H1 (cell line): ENCODE results near the gene EYA4. TPM values are rescaled to one million over a fixed set of nuclear protein-coding genes. Genes with fewer than 3 reads are reported as not detected.

Experiments used
- CTCF ChIA-PET: fragments of 300-600 bp; sonication (Branson Sonifier 250); formaldehyde crosslinking; loops from one replicate; lab custom pipeline; 2021; ENCODE audit not compliant: partially characterized antibody; lab: Charles Lee
- POLR2A ChIA-PET: fragments of 300-600 bp; sonication (Branson Sonifier 250); formaldehyde crosslinking; loops from one replicate; lab custom pipeline; 2021; ENCODE audit warnings: inconsistent platforms; ENCODE audit not compliant: partially characterized antibody; lab: Charles Lee
- DNase-seq, 2 experiments: peaks; one replicate each; pipeline versions ENCODE4 v3.0.0 to v3.0.0-alpha.2; 2010 to 2022; ENCODE audit warnings: low spot score in 2 of 2, low read depth in 1 of 2, mixed read lengths in 1 of 2
- FAIRE-seq: peaks from 2 replicates; lab custom pipeline; 2011; peaks lifted over from hg19 to GRCh38; lab: Jason Lieb, UNC
- H2AFZ ChIP-seq: 2 replicates; pipeline ENCODE4 v1.8.1; 2012; ENCODE audit warnings: low read length, inconsistent platforms
- H2AK5ac ChIP-seq: 2 replicates; pipeline ENCODE4 v1.6.1; 2013; ENCODE audit warnings: low read depth, low read length
- H2BK120ac ChIP-seq: replicated peaks from 2 replicates; pipeline ENCODE3; 2013; ENCODE audit warnings: low read depth, low read length, inconsistent platforms
- H2BK12ac ChIP-seq: 2 replicates; pipeline ENCODE4 v1.6.1; 2013; ENCODE audit warnings: low read depth, low read length
- H2BK15ac ChIP-seq: 2 replicates; pipeline ENCODE4 v1.6.1; 2013; ENCODE audit warnings: low read length
- H2BK20ac ChIP-seq: 2 replicates; pipeline ENCODE4 v1.6.1; 2013; ENCODE audit warnings: low read length
- H2BK5ac ChIP-seq: 2 replicates; pipeline ENCODE4 v1.6.1; 2013; ENCODE audit warnings: low read depth, low read length
- H3K14ac ChIP-seq: 2 replicates; pipeline ENCODE4 v1.6.1; 2013; ENCODE audit warnings: inconsistent platforms; ENCODE audit not compliant: insufficient read length
- H3K18ac ChIP-seq: 2 replicates; pipeline ENCODE4 v1.6.1; 2013; ENCODE audit warnings: low read length; ENCODE audit errors: extremely low read depth
- H3K23ac ChIP-seq: 2 replicates; pipeline ENCODE4 v1.6.1; 2013; ENCODE audit warnings: inconsistent platforms; ENCODE audit not compliant: insufficient read length
- H3K23me2 ChIP-seq: 2 replicates; pipeline ENCODE4 v1.6.1; 2013; ENCODE audit warnings: low read depth, low read length
- H3K27ac ChIP-seq: 2 replicates; pipeline ENCODE4 v1.6.1; 2011; ENCODE audit warnings: low read depth, low read length, inconsistent platforms
- H3K27me3 ChIP-seq, 4 experiments: replicated peaks in 1 of 4; 1 replicate in 1 of 4; 2 replicates in 3 of 4; pipeline versions ENCODE4 v1.6.1 to v1.8.1; 2011 to 2013; ENCODE audit warnings: low read length in 3 of 4, mild to moderate bottlenecking in 3 of 4, inconsistent platforms in 2 of 4, mixed read lengths in 2 of 4, moderate library complexity in 1 of 4; ENCODE audit not compliant: control insufficient read depth in 3 of 4, insufficient read depth in 3 of 4; ENCODE audit errors: extremely low read depth in 1 of 4
- H3K36me3 ChIP-seq, 4 experiments: 2 replicates each; pipeline versions ENCODE4 v1.6.1 to v1.8.1; 2011 to 2013; ENCODE audit warnings: mild to moderate bottlenecking in 4 of 4, low read length in 3 of 4, moderate library complexity in 2 of 4, control low read depth in 1 of 4, inconsistent platforms in 1 of 4; ENCODE audit not compliant: insufficient read depth in 4 of 4, control insufficient read depth in 2 of 4
- H3K4ac ChIP-seq: replicated peaks from 2 replicates; pipeline ENCODE3; 2013; ENCODE audit warnings: low read length, low read depth, mixed read lengths, inconsistent platforms; ENCODE audit not compliant: insufficient read length
- H3K4me1 ChIP-seq, 4 experiments: replicated peaks in 1 of 4; 1 replicate in 1 of 4; 2 replicates in 3 of 4; pipeline versions ENCODE4 v1.6.1 to v1.8.1; 2011 to 2013; ENCODE audit warnings: low read length in 3 of 4, inconsistent platforms in 2 of 4, mixed read lengths in 1 of 4; ENCODE audit not compliant: insufficient read depth in 4 of 4, control insufficient read depth in 3 of 4
- H3K4me2 ChIP-seq, 2 experiments: 2 replicates each; pipeline versions ENCODE4 v1.6.1 to v1.8.1; 2011 to 2013; ENCODE audit warnings: low read depth in 2 of 2, low read length in 2 of 2, control low read depth in 1 of 2, inconsistent platforms in 1 of 2, mild to moderate bottlenecking in 1 of 2; ENCODE audit not compliant: insufficient read depth in 1 of 2
- H3K4me3 ChIP-seq, 4 experiments: fragments of 200-600, 300-600 bp in 1 of 4; sonication (generic), shearing (Covaris generic), sonication (Bioruptor Twin) in 1 of 4; 2 replicates each; pipeline versions ENCODE4 v1.5.1 to v1.8.1; 2011 to 2016; ENCODE audit warnings: low read length in 4 of 4, low read depth in 3 of 4, control low read depth in 2 of 4, inconsistent platforms in 2 of 4, mild to moderate bottlenecking in 2 of 4, mixed read lengths in 1 of 4, moderate library complexity in 1 of 4; ENCODE audit not compliant: insufficient read depth in 2 of 4; ENCODE audit errors: extremely low read depth in 1 of 4
- H3K56ac ChIP-seq: replicated peaks from 2 replicates; pipeline ENCODE3; 2013; ENCODE audit warnings: low read depth, mild to moderate bottlenecking, mixed read lengths, low read length, inconsistent platforms; ENCODE audit not compliant: insufficient read length
- H3K79me1 ChIP-seq: 2 replicates; pipeline ENCODE4 v1.6.1; 2013; ENCODE audit warnings: low read depth, low read length, control low read depth
- H3K79me2 ChIP-seq, 2 experiments: 2 replicates each; pipeline versions ENCODE4 v1.6.1 to v1.8.1; 2012 to 2013; ENCODE audit warnings: low read length in 2 of 2, mild to moderate bottlenecking in 2 of 2, inconsistent platforms in 1 of 2; ENCODE audit not compliant: insufficient read depth in 2 of 2, control insufficient read depth in 1 of 2
- H3K9ac ChIP-seq, 4 experiments: replicated peaks in 1 of 4; 1 replicate in 1 of 4; 2 replicates in 3 of 4; pipeline versions ENCODE4 v1.6.1 to v1.8.1; 2011 to 2013; ENCODE audit warnings: low read depth in 3 of 4, low read length in 3 of 4, control low read depth in 2 of 4, mild to moderate bottlenecking in 2 of 4, moderate library complexity in 2 of 4, inconsistent platforms in 1 of 4; ENCODE audit errors: extremely low read depth in 1 of 4
- H3K9me3 ChIP-seq, 2 experiments: 2 replicates each; pipeline versions ENCODE4 v1.6.1 to v1.8.1; 2012 to 2013; ENCODE audit warnings: mild to moderate bottlenecking in 2 of 2, moderate library complexity in 2 of 2, control low read depth in 1 of 2, inconsistent platforms in 1 of 2, low read depth in 1 of 2, low read length in 1 of 2, mixed read lengths in 1 of 2; ENCODE audit not compliant: insufficient read depth in 2 of 2
- H4K20me1 ChIP-seq, 2 experiments: replicated peaks in 1 of 2; 2 replicates each; pipeline versions ENCODE3 to v1.8.1; 2011 to 2013; ENCODE audit warnings: inconsistent platforms in 2 of 2, low read length in 2 of 2, mild to moderate bottlenecking in 1 of 2; ENCODE audit not compliant: insufficient read depth in 2 of 2, control insufficient read depth in 1 of 2
- H4K5ac ChIP-seq: 2 replicates; pipeline ENCODE4 v1.6.1; 2013; ENCODE audit warnings: low read length, low read depth, mixed read lengths, inconsistent platforms; ENCODE audit not compliant: insufficient read length
- H4K8ac ChIP-seq: 2 replicates; pipeline ENCODE4 v1.8.0; 2013; ENCODE audit warnings: mild to moderate bottlenecking, moderate library complexity, low read length, inconsistent platforms; ENCODE audit not compliant: insufficient read depth; ENCODE audit errors: extremely low read depth
- H4K91ac ChIP-seq: replicated peaks from 2 replicates; pipeline ENCODE3; 2013; ENCODE audit warnings: low read length, mixed read lengths, inconsistent platforms; ENCODE audit not compliant: insufficient read length
- ATF2 ChIP-seq: IDR thresholded peaks from 2 replicates; pipeline ENCODE4 v1.6.1; 2012; ENCODE audit warnings: low read length, inconsistent platforms
- BCL11A ChIP-seq, 2 experiments: IDR thresholded peaks; one replicate each; pipeline ENCODE4 v1.6.1; 2011; ENCODE audit warnings: low read depth in 2 of 2, low read length in 2 of 2, mild to moderate bottlenecking in 2 of 2
- CBX5 ChIP-seq: fragments of 300-800, 300-1000 bp; sonication (generic); IDR thresholded peaks from 2 replicates; pipeline ENCODE4 v1.7.1; 2016; ENCODE audit warnings: antibody characterized with exemption, low read length, low read depth
- CTBP2 ChIP-seq: IDR thresholded peaks from 2 replicates; pipeline ENCODE4 v1.7.0; 2011; ENCODE audit warnings: borderline replicate concordance, mild to moderate bottlenecking, moderate library complexity, mixed read lengths, low read length; ENCODE audit not compliant: insufficient read depth, insufficient read length
- GABPA ChIP-seq: IDR thresholded peaks from 2 replicates; pipeline ENCODE4 v1.6.1; 2011; ENCODE audit warnings: mild to moderate bottlenecking, low read length, moderate library complexity, borderline replicate concordance; ENCODE audit not compliant: insufficient read depth
- JUN ChIP-seq: IDR thresholded peaks from 2 replicates; pipeline ENCODE4 v1.6.1; 2011; ENCODE audit warnings: low read depth, mild to moderate bottlenecking, improper control_type of control experiment, low read length
- RBBP5 ChIP-seq: IDR thresholded peaks from 2 replicates; pipeline ENCODE4 v1.7.1; 2012; ENCODE audit warnings: low read depth, mild to moderate bottlenecking, inconsistent platforms, low read length, moderate library complexity, borderline replicate concordance
- SP4 ChIP-seq: IDR thresholded peaks from 2 replicates; pipeline ENCODE4 v1.6.1; 2012; ENCODE audit warnings: low read length, inconsistent platforms
- SRF ChIP-seq: IDR thresholded peaks from 2 replicates; pipeline ENCODE4 v1.6.1; 2011; ENCODE audit warnings: mild to moderate bottlenecking, low read depth, low read length, moderate library complexity
- YY1 ChIP-seq: IDR thresholded peaks from 2 replicates; pipeline ENCODE4 v1.6.1; 2011; ENCODE audit warnings: low read depth, mild to moderate bottlenecking, low read length
- WGBS, 2 experiments: shearing (Covaris generic) in 1 of 2; methylation state at CpG; one replicate each; pipeline versions ENCODE4 v1.1.6 to v1.1.7; 2013 to 2015; ENCODE audit warnings: low lambda C conversion rate in 2 of 2, mixed read lengths in 2 of 2, inconsistent platforms in 1 of 2, low coverage in 1 of 2, missing lambda C conversion rate in 1 of 2; ENCODE audit not compliant: insufficient replicate concordance in 2 of 2, insufficient coverage in 1 of 2, insufficient read length in 1 of 2; ENCODE audit errors: extremely low coverage in 1 of 2, missing lambda C conversion rate in 1 of 2; 5-methylcytosine and 5-hydroxymethylcytosine counted together
- polyA plus RNA-seq, 7 experiments: library from polyadenylated mRNA; depleted of rRNA in 3 of 7; stranded (reverse) in 5 of 7; unstranded in 2 of 7; fragments of >200 nt in 5 of 7; fragments of 200-250 nt in 2 of 7; gene quantifications; 1 replicate in 5 of 7; 2 replicates in 1 of 7; 4 replicates in 1 of 7; pipeline versions ENCODE4 v1.2.1 to v1.2.3, GENCODE V29; 2011 to 2013; ENCODE audit warnings: missing spikeins in 2 of 7, mixed read lengths in 2 of 7
- total RNA-seq: library from RNA; stranded (reverse); fragmentation: NEBNext Ultra II Directional; extraction: Animal tissue kit (Norgen Biotek cat#: 25700); gene quantifications from 2 replicates; pipeline ENCODE4 v1.2.1, GENCODE V29; 2021

The EYA4 gene
- total and polyA plus RNA-seq, 2 of the 8 experiments (the other 6 are each of a cell fraction or from before 2014, with no cell fraction given) = 0.06 to 0.17 TPM

GRCh38 chr6:133394630-133395029 lies 153.5 kb downstream of the EYA4 start:
- Histone ChIP-seq H2BK120ac (no peak overlapping the region), H3K23me2 (no peaks in the 10 kb centered on the region), H3K4ac (no peak overlapping the region), H2AK5ac (no peak overlapping the region), H3K79me2 (no peaks in the 10 kb centered on the region), H4K20me1 (no peaks in the 10 kb centered on the region), H2AFZ (no peak overlapping the region), H2BK15ac (no peak overlapping the region), H3K9ac (no peak overlapping the region), H3K4me3 (no peak overlapping the region), H4K8ac (no peak overlapping the region), H3K23ac (no peak overlapping the region), H3K9me3 (no peaks in the 10 kb centered on the region), H2BK5ac (no peak overlapping the region), H3K79me1 (no peaks in the 10 kb centered on the region), H2BK20ac (no peak overlapping the region), H2BK12ac (no peak overlapping the region), H4K5ac (no peak overlapping the region), H4K91ac (no peak overlapping the region), H3K36me3 (no peaks in the 10 kb centered on the region), H3K14ac (no peak overlapping the region), H3K27me3 (no peaks in the 10 kb centered on the region), H3K18ac (no peak overlapping the region), H3K56ac (no peak overlapping the region)
- POLR2A ChIA-PET = no interaction called here
- FAIRE-seq = no peak
- CTCF ChIA-PET = interaction anchor here (0.5 kb wide), 1 partner anchor 39 kb away, joined by 3 read pairs; no protein-coding TSS in a partner anchor
- WGBS, 2 experiments = 96% methylated on average over 2 of the region's 2 CpGs; no CpG with 5 or more reads in 1 of the 2 experiments
- TF ChIP-seq CBX5 (no peak), YY1 (no peak), SRF (no peak), BCL11A (IDR thresholded peaks at IDR 0.05; ENCODE audit: low read depth in 2 of 2, low read length in 2 of 2) (no peak), ATF2 (no peak), JUN (no peak), CTBP2 (no peak), RBBP5 (no peak), SP4 (no peak), GABPA (no peak)
- TF ChIP-seq, all 59 proteins: peak for 0
- Histone ChIP-seq H3K4me2 (no peak overlapping the region), H3K4me1 (peaks cover 0 to 4% (median 1%) of the 10 kb centered on the region in 4 experiments; a peak in 1 of 7 replicates), H3K27ac (no peak overlapping the region)
- no peak for DNase-seq
